ENCODE data around the gene NACC2. TPM values are rescaled to one million over a fixed set of nuclear protein-coding genes. Genes with fewer than 3 reads are reported as not detected.

NACC2 gene
- total and polyA plus RNA-seq, 8 donors, result 4.1 to 69.2 (median 10.0) TPM

DNA sequence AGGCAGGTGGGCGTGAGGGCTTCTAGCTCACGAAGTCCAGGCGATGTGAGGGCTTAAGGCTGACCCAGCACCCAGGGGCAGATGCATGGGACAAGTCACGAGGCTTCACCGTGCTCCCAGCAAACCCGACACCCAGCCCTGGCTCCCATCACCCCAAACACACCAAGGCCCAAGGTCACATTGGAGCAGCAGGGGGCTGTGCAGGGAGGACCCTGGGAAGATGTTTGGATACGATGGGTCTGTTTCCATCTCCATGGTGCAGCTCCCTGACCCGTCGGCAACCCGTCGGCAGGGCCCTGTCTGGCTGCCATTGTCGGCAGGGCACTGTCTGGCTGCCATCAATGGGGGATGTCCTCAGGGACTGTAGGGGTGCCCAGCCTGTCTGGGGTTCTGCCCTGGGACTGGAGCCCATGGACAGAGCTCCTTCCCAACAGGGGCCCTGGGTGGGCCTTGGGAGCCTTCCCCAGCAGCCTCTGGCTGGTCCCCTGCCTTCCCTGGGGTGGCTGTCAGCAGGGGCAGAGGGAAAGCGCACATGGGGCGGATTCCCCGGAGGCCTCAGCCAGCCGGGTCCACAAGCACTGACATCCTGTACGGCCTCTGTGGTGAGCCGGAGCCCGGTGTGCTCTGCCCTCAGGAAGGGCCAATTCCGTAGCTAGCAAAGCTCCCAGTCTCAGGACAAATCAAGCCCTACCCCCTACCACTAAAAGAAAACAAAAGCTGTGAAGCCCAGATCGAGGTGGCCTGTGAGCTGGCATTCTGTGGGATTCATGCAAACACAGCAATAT, 47.1 kb downstream of the NACC2 start:
- H3K27me3 ChIP-seq, result no peaks in the 10 kb centered on the region
- H3K9me3 ChIP-seq, result no peaks in the 10 kb centered on the region
- no peak overlapping the region for H3K27ac ChIP-seq
- DNase-seq, result peak in 1 of 2 donors; percentile 3
- intact Hi-C loops (cut with DNase I; ENCODE audit: low total_unique reads), result no loop called here
- peaks cover 23 to 72% (median 62%) of the 10 kb centered on the region in 4 donors for H3K36me3 ChIP-seq
- H3K4me3 ChIP-seq, result no peak overlapping the region
- no peak for TF ChIP-seq POLR2AphosphoS5 (IDR thresholded peaks at IDR 0.05)
- no peak for TF ChIP-seq POLR2A (IDR thresholded peaks at IDR 0.05)
- TF ChIP-seq, protein P1, sequence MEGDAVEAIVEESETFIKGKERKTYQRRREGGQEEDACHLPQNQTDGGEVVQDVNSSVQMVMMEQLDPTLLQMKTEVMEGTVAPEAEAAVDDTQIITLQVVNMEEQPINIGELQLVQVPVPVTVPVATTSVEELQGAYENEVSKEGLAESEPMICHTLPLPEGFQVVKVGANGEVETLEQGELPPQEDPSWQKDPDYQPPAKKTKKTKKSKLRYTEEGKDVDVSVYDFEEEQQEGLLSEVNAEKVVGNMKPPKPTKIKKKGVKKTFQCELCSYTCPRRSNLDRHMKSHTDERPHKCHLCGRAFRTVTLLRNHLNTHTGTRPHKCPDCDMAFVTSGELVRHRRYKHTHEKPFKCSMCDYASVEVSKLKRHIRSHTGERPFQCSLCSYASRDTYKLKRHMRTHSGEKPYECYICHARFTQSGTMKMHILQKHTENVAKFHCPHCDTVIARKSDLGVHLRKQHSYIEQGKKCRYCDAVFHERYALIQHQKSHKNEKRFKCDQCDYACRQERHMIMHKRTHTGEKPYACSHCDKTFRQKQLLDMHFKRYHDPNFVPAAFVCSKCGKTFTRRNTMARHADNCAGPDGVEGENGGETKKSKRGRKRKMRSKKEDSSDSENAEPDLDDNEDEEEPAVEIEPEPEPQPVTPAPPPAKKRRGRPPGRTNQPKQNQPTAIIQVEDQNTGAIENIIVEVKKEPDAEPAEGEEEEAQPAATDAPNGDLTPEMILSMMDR (IDR thresholded peaks at IDR 0.05), result no peak
- no peak for TF ChIP-seq EP300 (IDR thresholded peaks at IDR 0.05)
- peaks cover 30 to 97% (median 52%) of the 10 kb centered on the region in 4 donors for H3K4me1 ChIP-seq
- WGBS, 5 donors, result 79 to 91% (median 85%) methylated on average over 14 to 21 of the region's 21 CpGs

DNA sequence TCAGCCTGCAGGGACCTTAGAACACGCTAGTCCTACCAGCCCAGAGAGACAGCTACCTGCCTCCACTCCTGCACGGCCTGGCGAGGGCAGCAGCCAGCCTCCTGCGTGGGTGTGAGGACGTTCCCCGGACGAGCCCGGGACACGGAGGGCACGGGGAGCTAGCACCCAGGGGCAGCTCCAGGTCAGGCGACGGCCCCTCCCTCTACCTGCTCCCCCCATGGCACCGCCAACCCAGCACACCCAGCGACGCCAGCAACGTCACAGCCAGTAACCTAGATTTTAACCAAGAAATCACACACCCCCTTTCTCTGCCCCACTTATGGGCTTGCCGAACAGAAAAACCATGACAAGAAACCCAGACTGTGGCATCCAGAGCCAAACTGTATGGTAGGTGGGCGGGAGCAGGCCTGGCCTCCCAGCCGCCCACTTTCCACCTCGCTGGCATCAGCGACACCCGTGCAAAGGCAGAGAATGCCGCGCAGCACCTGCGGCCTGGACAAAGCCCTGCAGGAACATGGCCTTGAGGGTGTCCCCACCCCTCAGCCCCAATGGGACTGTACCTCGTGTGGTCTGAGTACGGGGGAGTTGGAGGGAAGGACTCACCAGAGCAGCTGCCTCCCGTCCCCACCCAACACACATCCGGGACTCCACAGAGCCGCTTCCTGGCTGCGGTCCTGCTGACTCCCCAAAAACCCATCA, 47.9 kb downstream of the NACC2 start:
- peak overlapping the region in 2 of 5 donors; percentile 46 to 51 for H3K27ac ChIP-seq
- no peak overlapping the region for H3K4me3 ChIP-seq
- no peaks in the 10 kb centered on the region for H3K9me3 ChIP-seq
- no peaks in the 10 kb centered on the region for H3K27me3 ChIP-seq
- TF ChIP-seq, protein P1 (IDR thresholded peaks at IDR 0.05), result no peak
- TF ChIP-seq POLR2A (IDR thresholded peaks at IDR 0.05) (no peak), EP300 (IDR thresholded peaks at IDR 0.05) (no peak), POLR2AphosphoS5 (IDR thresholded peaks at IDR 0.05) (no peak)
- peaks cover 23 to 72% (median 62%) of the 10 kb centered on the region in 4 donors for H3K36me3 ChIP-seq
- intact Hi-C loops (cut with DNase I; ENCODE audit: low total_unique reads), result no loop called here
- WGBS, 5 donors, result 84 to 89% (median 87%) methylated on average over 20 to 31 of the region's 31 CpGs
- peaks cover 23 to 89% (median 45%) of the 10 kb centered on the region in 4 donors for H3K4me1 ChIP-seq
- peak; percentile 4 to 17 for DNase-seq

DNA sequence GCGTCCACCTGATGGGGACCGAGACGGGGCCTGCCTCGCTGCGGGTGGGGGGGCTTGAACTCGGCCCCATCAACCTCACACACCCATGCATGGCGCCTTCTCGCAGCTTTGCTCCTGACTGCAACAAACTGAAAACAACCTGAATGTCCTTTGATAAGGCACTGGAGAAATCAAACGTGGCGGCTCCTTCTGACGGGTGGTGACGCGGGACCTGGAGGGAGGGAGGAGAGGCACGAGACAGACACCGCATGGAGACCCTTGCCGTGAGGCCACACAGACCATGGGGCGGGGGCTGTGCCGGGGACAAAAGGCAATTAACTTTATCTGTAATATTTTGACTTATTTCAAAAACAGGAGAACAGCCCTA, 48.6 kb downstream of the NACC2 start:
- peaks cover 16 to 82% (median 38%) of the 10 kb centered on the region in 4 donors for H3K4me1 ChIP-seq
- peak overlapping the region in 2 of 5 donors; percentile 46 to 51 for H3K27ac ChIP-seq
- H3K27me3 ChIP-seq, result no peaks in the 10 kb centered on the region
- peaks cover 23 to 72% (median 62%) of the 10 kb centered on the region in 4 donors for H3K36me3 ChIP-seq
- peak overlapping the region in 1 of 4 donors; percentile 7 for H3K4me3 ChIP-seq
- intact Hi-C loops (cut with DNase I; ENCODE audit: low total_unique reads), result no loop called here
- WGBS, 5 donors, result 77 to 89% (median 82%) methylated on average over 13 to 18 of the region's 18 CpGs
- peak in 1 of 2 donors; percentile 15 for DNase-seq
- TF ChIP-seq EP300 (IDR thresholded peaks at IDR 0.05), result no peak
- TF ChIP-seq, protein P1 (IDR thresholded peaks at IDR 0.05), result no peak
- TF ChIP-seq POLR2AphosphoS5 (IDR thresholded peaks at IDR 0.05), result no peak
- TF ChIP-seq POLR2A (IDR thresholded peaks at IDR 0.05), result no peak
- no peaks in the 10 kb centered on the region for H3K9me3 ChIP-seq
